Breast epithelium (tissue), 3 donors: ENCODE measurements around the gene SSX2IP.

ENCODE experiments used
- POLR2A ChIP-seq: fragments of 450-650 bp; IDR thresholded peaks from one replicate; pipeline ENCODE4 v1.6.1; 2016; ENCODE audit warnings: antibody characterized with exemption, mild to moderate bottlenecking, moderate library complexity
- POLR2AphosphoS5 ChIP-seq, 3 donors: sonication (generic); formaldehyde crosslinking; IDR thresholded peaks; one replicate each; pipeline ENCODE4 v1.6.1; 2017; ENCODE audit warnings: antibody characterized with exemption in 3 of 3
- TF ChIP-seq, protein P1 (sequence below), 3 donors: fragments of 450-650 bp; IDR thresholded peaks; one replicate each; pipeline ENCODE4 v1.5.1; 2016 to 2017; ENCODE audit warnings: antibody characterized with exemption in 3 of 3, mild to moderate bottlenecking in 3 of 3, moderate library complexity in 3 of 3

GRCh38 chr1:84632673-84633434, 57.4 kb downstream of the SSX2IP start:
- TF ChIP-seq, protein P1, sequence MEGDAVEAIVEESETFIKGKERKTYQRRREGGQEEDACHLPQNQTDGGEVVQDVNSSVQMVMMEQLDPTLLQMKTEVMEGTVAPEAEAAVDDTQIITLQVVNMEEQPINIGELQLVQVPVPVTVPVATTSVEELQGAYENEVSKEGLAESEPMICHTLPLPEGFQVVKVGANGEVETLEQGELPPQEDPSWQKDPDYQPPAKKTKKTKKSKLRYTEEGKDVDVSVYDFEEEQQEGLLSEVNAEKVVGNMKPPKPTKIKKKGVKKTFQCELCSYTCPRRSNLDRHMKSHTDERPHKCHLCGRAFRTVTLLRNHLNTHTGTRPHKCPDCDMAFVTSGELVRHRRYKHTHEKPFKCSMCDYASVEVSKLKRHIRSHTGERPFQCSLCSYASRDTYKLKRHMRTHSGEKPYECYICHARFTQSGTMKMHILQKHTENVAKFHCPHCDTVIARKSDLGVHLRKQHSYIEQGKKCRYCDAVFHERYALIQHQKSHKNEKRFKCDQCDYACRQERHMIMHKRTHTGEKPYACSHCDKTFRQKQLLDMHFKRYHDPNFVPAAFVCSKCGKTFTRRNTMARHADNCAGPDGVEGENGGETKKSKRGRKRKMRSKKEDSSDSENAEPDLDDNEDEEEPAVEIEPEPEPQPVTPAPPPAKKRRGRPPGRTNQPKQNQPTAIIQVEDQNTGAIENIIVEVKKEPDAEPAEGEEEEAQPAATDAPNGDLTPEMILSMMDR (IDR thresholded peaks at IDR 0.05), result no peak
- TF ChIP-seq POLR2A, result no peak
- no peak for TF ChIP-seq POLR2AphosphoS5 (IDR thresholded peaks at IDR 0.05)
